ENCODE measurements around the gene IST1. TPM values are rescaled to one million over a fixed set of nuclear protein-coding genes. Genes with fewer than 3 reads are reported as not detected.

IST1 gene
- total and polyA plus RNA-seq, 9 of the 15 experiments (the other 6 are each of a cell fraction or from before 2014, with no cell fraction given), result 135 to 334 (median 188) TPM

DNA sequence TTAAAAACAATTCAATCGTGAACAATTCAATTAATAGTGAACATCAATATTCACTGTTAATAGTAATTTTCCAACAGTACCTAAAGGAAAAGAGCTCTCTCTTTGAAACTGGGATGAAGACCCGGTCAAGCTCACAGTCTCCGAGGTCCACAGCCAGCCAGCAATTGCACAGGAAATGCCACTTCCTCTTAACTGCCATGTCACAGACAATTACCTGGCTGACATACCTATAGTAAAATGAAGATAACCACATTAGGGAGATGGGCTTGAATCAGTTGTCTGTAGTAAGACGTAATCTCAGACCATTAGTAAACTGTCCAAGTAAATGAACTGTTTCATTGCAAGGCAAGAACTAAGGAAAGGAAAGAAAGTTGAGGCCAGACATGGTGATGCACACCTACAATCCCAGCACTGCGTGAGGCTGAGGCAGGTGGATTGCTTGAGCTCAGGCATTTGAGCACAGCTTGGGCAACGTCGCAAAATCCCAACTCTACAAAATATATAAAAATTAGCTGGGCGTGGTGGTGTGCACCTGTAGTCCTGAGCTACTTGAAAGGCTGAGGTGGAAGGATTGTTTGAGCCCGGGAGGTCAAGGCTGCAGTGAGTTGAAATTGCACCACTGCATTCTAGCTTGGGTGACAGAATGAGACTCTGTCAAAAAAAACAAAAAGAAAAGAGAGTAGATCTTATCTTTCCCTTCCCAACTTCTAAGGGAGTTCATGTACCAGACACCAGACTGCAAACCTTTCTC is 68.0 kb downstream of the IST1 start:
- no TSS peak for BruUV-seq (replicated peaks)
- WGBS (ENCODE audit: insufficient coverage, low coverage, missing lambda C conversion rate), result 11% methylated on average over 9 of the region's 9 CpGs
- POLR2A ChIA-PET, result no interaction called here

DNA sequence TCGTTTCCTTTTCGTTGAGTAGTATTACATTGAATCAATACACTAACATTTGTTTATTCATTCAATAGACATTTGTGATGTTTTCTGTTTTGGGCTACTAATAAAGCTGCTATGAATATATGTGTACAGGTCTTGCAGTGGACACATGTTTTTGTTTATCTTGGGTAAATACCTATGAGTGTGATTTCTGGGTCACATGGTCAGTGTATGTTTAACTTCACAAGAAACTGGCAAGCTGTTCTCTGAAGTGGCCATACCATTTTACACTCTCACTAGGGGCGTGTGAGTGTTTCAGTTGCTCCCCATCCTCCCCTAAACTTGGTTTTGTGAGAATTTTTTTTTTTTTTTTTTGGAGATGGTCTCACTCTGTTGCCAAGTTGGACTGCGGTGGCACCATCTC is 69.9 kb downstream of the IST1 start:
- Histone ChIP-seq H3K9ac (ENCODE audit: insufficient read depth in 1 of 2, low read depth in 2 of 2, low read length in 2 of 2) (no peak overlapping the region), H4K20me1 (replicated peaks; ENCODE audit: control insufficient read depth, insufficient read depth, low read length) (no peaks in the 10 kb centered on the region), H3K9me3 (replicated peaks; ENCODE audit: control insufficient read depth, insufficient read depth, low read depth, low read length) (no peaks in the 10 kb centered on the region), H3K27ac (ENCODE audit: extremely low read depth, low read depth, low read length) (no peak overlapping the region), H3K4me1 (replicated peaks in 1 of 2; ENCODE audit: control insufficient read depth in 2 of 2, insufficient read depth in 2 of 2, low read length in 2 of 2) (no peaks in the 10 kb centered on the region), H3K4me2 (ENCODE audit: insufficient read depth, low read length) (no peak overlapping the region), H3K36me3 (ENCODE audit: control insufficient read depth, insufficient read depth, low read length) (no peaks in the 10 kb centered on the region), H3K4me3 (no peak overlapping the region), H3K9me1 (ENCODE audit: control insufficient read depth, insufficient read depth, low read length) (no peaks in the 10 kb centered on the region), H2AFZ (ENCODE audit: low read depth, low read length) (no peak overlapping the region), H3K27me3 (ENCODE audit: control insufficient read depth in 2 of 2, insufficient read depth in 2 of 2, low read length in 2 of 2) (peaks cover 3 to 5% of the 10 kb centered on the region in 2 experiments; a peak in 4 of 5 replicates), H3K79me2 (ENCODE audit: control insufficient read depth, insufficient read depth, low read length) (no peaks in the 10 kb centered on the region)
- WGBS (ENCODE audit: insufficient coverage, low coverage, missing lambda C conversion rate), result 15% methylated on average over 4 of the region's 4 CpGs
- POLR2A ChIA-PET, result no interaction called here
- no peak for DNase-seq (ENCODE audit: extremely low read depth in 1 of 4, low spot score in 3 of 4)
- FAIRE-seq, result no peak
- no peak for ATAC-seq
- no TSS peak for BruUV-seq (replicated peaks)
- in situ Hi-C loops (cut with MboI) (no loop called here), intact Hi-C loops (cut with micrococcal nuclease) (loop anchor here (10.0 kb wide), 2 partner anchors 220 to 350 kb away; no protein-coding TSS in a partner anchor)
- CTCF ChIA-PET (ENCODE audit: low intra/inter-chr PET ratio), result interaction anchor here (0.6 kb wide), 1 partner anchor 369 kb away, joined by 4 read pairs; no protein-coding TSS in a partner anchor
- TF ChIP-seq, protein P1, sequence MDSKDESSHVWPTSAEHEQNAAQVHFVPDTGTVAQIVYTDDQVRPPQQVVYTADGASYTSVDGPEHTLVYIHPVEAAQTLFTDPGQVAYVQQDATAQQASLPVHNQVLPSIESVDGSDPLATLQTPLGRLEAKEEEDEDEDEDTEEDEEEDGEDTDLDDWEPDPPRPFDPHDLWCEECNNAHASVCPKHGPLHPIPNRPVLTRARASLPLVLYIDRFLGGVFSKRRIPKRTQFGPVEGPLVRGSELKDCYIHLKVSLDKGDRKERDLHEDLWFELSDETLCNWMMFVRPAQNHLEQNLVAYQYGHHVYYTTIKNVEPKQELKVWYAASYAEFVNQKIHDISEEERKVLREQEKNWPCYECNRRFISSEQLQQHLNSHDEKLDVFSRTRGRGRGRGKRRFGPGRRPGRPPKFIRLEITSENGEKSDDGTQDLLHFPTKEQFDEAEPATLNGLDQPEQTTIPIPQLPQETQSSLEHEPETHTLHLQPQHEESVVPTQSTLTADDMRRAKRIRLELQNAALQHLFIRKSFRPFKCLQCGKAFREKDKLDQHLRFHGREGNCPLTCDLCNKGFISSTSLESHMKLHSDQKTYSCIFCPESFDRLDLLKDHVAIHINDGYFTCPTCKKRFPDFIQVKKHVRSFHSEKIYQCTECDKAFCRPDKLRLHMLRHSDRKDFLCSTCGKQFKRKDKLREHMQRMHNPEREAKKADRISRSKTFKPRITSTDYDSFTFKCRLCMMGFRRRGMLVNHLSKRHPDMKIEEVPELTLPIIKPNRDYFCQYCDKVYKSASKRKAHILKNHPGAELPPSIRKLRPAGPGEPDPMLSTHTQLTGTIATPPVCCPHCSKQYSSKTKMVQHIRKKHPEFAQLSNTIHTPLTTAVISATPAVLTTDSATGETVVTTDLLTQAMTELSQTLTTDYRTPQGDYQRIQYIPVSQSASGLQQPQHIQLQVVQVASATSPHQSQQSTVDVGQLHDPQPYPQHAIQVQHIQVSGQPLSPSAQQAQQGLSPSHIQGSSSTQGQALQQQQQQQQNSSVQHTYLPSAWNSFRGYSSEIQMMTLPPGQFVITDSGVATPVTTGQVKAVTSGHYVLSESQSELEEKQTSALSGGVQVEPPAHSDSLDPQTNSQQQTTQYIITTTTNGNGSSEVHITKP (IDR thresholded peaks at IDR 0.05; ENCODE audit: partially characterized antibody), result peak; percentile 52
- TF ChIP-seq CHD4 (IDR thresholded peaks at IDR 0.05; ENCODE audit: insufficient read depth, insufficient replicate concordance, low read depth, low read length, poor library complexity, severe bottlenecking), result no peak

More for the DNA sequence above, 68.0 kb downstream of the IST1 start:
- no peak for DNase-seq (ENCODE audit: extremely low read depth in 1 of 4, low spot score in 3 of 4)
- Histone ChIP-seq H3K9me1 (ENCODE audit: control insufficient read depth, insufficient read depth, low read length) (no peaks in the 10 kb centered on the region), H3K27me3 (ENCODE audit: control insufficient read depth in 2 of 2, insufficient read depth in 2 of 2, low read length in 2 of 2) (peaks cover 0 to 7% of the 10 kb centered on the region in 2 experiments; a peak in 2 of 5 replicates), H2AFZ (ENCODE audit: low read depth, low read length) (no peak overlapping the region), H3K9ac (ENCODE audit: insufficient read depth in 1 of 2, low read depth in 2 of 2, low read length in 2 of 2) (no peak overlapping the region), H3K27ac (ENCODE audit: extremely low read depth, low read depth, low read length) (no peak overlapping the region), H4K20me1 (replicated peaks; ENCODE audit: control insufficient read depth, insufficient read depth, low read length) (no peaks in the 10 kb centered on the region), H3K9me3 (replicated peaks; ENCODE audit: control insufficient read depth, insufficient read depth, low read depth, low read length) (no peaks in the 10 kb centered on the region), H3K4me2 (ENCODE audit: insufficient read depth, low read length) (no peak overlapping the region), H3K4me1 (replicated peaks in 1 of 2; ENCODE audit: control insufficient read depth in 2 of 2, insufficient read depth in 2 of 2, low read length in 2 of 2) (no peaks in the 10 kb centered on the region), H3K36me3 (ENCODE audit: control insufficient read depth, insufficient read depth, low read length) (no peaks in the 10 kb centered on the region), H3K4me3 (no peak overlapping the region), H3K79me2 (ENCODE audit: control insufficient read depth, insufficient read depth, low read length) (no peaks in the 10 kb centered on the region)
- no peak for ATAC-seq
- CTCF ChIA-PET (ENCODE audit: low intra/inter-chr PET ratio), result no interaction called here
- intact Hi-C loops (cut with micrococcal nuclease) (loop anchor here (10.0 kb wide), 2 partner anchors 218 to 348 kb away; no protein-coding TSS in a partner anchor), in situ Hi-C loops (cut with MboI) (no loop called here)
- peak; percentile 64 for FAIRE-seq
- TF ChIP-seq DIDO1 (tag; IDR thresholded peaks at IDR 0.05; ENCODE audit: low read depth), result no peak
- TF ChIP-seq YBX1 (IDR thresholded peaks at IDR 0.05), result no peak
- TF ChIP-seq SPI1 (IDR thresholded peaks at IDR 0.05; ENCODE audit: borderline replicate concordance, low read depth, low read length), result peak; percentile 56; the same call in 1 of the 2 replicates

Measured in K562 (cell line).